ENCODE data around the gene COX10.
A peak's percentile ranks its signal among the peaks of the same experiment; 100 is the strongest.
"Not testable (repeated sequence)": the region's sequence is repeated elsewhere in the genome, so short reads cannot be mapped to it uniquely, and the experiment has no call there.

COX10 gene

DNA sequence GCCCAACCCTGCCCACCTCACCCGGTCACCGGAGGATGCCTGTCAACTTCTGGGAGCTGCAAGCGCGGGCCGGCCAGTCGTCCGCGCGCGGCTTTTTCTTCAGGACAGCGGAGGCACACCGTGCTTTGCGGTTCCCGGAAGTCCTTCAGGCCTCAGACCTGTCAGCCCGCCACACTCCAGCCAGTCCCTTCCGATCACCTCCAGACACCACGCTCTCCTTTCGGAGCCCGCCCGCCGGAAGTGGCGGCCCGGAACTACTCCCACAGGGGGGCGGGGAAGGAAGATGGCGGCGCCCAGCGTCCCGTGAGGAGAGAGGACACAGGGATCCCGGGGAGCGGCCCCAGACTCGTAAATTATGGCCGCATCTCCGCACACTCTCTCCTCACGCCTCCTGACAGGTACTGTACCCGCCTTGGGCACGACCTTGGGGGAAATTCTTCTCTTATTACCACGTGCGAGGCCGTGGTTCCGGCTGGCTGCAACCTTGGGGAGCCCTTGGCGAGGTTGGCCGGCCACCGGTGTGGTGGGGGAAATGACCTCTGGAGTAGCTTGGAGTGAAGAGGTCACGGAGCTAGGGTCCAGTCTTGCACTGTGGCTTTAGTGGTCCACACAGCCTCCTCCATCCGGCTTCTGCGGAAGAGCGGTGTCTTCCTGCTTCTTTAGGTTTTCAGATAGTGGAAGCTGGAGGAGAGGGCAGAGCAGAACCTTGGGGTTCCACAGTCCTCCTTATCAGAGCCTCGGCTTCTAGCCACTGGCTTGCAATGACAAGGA lies at the start of gene COX10:
Gene COX10 (plus strand): TSS at position 254 of the 771 bp plus-strand sequence. CDS start 102 bp downstream, at position 356.
- peak; percentile 76 to 82 (median 78) for DNase-seq (ENCODE audit: low read depth in 4 of 4, low spot score in 1 of 4)

- DNase-seq (ENCODE audit: low read depth in 4 of 4, low spot score in 1 of 4): not testable (repeated sequence)
These were observed 47.5 kb upstream of the COX10 start for GRCh38 chr17:14021651-14022294.

DNA sequence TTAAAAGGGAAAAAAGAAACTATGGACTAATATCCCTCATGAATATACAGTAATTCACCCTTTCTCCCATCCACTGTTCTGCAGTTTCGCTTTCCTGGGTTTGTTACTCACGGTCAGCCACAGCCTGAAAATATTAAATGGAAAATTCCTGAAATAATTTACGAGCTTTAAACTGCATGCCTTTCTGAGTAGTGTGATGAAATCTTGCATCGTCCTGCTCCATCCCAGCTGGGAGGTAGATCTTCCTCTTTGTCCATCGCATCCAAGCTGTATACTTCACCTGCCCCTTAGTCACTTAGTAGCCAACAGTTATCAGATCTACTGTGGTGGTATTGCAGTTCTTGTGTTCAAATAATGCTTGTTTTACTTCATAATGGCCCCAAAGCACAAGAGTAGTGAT lies 39.5 kb upstream of the COX10 start:
- not testable (repeated sequence) for DNase-seq (ENCODE audit: low read depth in 4 of 4, low spot score in 1 of 4)

- no peak for DNase-seq (ENCODE audit: low read depth in 4 of 4, low spot score in 1 of 4)
These were observed 37.1 kb upstream of the COX10 start for GRCh38 chr17:14032234-14032633.

DNA sequence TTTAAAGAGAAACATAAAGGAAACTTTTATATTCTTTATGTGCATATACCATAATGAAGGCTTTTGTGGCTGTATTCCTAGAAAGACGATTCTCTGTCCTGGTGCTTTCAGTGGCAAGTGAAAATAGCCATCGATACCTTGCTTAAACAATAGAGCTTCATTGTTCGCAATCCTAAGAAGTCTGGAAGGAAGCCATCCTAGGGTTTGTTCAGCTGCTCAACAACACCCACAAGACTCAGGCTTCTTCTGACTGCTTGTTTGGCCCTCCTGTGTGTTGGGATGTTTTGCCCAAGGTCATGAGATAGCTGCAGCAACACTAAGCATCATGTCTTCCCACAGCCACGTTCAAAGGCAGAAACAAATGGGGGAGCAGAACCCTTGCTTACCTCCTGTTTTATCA lies 36.1 kb upstream of the COX10 start:
- no peak for DNase-seq (ENCODE audit: low read depth in 4 of 4, low spot score in 1 of 4)

- DNase-seq (ENCODE audit: low read depth in 4 of 4, low spot score in 1 of 4): no peak
These were observed 31.9 kb upstream of the COX10 start for GRCh38 chr17:14037453-14037852.

- DNase-seq (ENCODE audit: low read depth in 4 of 4, low spot score in 1 of 4): no peak
These were observed 31.1 kb upstream of the COX10 start for GRCh38 chr17:14038206-14038605.

DNA sequence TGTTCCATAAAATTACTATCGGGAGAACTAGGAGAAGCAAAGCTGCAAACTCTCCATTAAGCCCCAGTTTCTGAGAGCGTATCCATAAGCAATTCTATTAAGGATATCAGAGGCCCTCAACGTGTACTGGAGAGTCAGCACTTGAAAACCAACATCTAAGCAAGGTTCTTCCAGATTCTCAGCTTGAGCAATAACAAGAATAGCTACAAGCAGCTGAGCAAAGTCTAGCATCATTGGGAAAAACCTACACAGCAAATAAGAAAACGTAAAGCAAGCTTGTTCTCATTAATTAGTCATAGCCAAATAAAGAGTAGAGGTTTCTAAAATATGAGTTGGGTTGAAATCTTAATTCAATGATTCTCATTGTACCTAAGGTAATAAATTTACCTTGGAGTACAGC lies 26.9 kb upstream of the COX10 start:
- DNase-seq (ENCODE audit: low read depth in 4 of 4, low spot score in 1 of 4): no peak

GRCh38 chr17:14044702-14045101 lies 24.6 kb upstream of the COX10 start:
- DNase-seq (ENCODE audit: low read depth in 4 of 4, low spot score in 1 of 4): no peak

- DNase-seq (ENCODE audit: low read depth in 4 of 4, low spot score in 1 of 4): no peak
These were observed 22.3 kb upstream of the COX10 start for GRCh38 chr17:14046978-14047377.

- DNase-seq (ENCODE audit: low read depth in 4 of 4, low spot score in 1 of 4): no peak
These were observed 21.7 kb upstream of the COX10 start for GRCh38 chr17:14047591-14047990.

DNA sequence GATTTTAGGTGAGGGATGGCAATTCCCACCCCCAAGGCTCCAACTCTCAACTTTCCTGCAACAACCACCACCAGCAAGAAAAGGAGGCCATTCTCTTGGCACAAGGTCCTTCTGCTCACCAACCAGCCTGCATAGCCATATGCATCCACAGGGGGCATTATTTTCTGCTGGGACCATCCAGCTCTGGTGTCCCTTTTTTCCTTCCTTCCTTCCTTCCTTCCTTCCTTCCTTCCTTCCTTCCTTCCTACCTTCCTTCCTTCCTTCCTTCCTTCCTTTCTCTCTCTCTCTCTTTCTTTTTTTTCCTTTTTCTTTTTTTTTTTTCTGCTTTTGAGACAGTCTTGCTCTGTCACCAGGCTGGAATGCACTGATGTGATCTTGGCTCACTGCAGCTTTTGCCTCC lies 21.1 kb upstream of the COX10 start:
- DNase-seq (ENCODE audit: low read depth in 4 of 4, low spot score in 1 of 4): no peak

DNA sequence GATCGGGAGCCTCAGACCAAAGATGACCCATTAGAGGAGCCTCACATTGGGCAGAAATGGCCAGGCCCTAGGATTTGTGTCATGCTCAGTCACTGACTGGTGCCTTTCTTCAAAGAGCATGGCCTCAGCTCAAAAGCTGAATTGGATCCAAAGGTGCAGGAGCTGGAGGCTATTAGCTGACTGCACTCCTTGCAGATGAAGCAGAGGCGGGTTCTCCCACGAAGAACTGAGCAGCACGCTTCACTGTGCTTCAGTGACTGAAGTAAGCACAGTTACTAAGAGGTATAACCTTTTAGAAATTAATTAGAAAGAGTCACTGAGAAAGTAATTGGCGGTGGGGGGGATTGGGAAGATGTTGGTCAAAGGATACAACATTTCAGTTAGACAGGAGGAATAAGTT lies 18.7 kb upstream of the COX10 start:
- DNase-seq (ENCODE audit: low read depth in 4 of 4, low spot score in 1 of 4): no peak

GRCh38 chr17:14051692-14052091 lies 17.6 kb upstream of the COX10 start:
- no peak for DNase-seq (ENCODE audit: low read depth in 4 of 4, low spot score in 1 of 4)

- no peak for DNase-seq (ENCODE audit: low read depth in 4 of 4, low spot score in 1 of 4)
These were observed 16.3 kb upstream of the COX10 start for GRCh38 chr17:14052886-14053615.

DNA sequence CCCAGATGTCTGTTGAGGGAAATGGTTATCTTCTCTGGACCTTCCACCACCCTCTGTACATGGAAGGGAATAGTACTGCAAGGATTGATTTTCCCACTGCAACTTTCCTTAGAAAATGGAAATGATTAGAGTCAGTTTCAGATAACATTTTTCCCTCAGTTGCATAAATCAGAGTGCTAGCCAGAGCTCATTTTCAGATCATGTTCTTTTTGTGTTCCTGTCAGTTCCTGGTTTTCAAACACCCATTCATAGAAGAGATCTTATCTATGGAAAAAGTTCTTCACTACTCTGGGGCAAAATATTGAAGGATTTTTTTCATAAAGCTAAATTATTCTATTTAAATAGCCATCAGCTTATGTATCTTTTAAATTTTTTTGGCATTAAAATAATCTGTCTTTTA lies 11.7 kb upstream of the COX10 start:
- no peak for DNase-seq (ENCODE audit: low read depth in 4 of 4, low spot score in 1 of 4)

DNA sequence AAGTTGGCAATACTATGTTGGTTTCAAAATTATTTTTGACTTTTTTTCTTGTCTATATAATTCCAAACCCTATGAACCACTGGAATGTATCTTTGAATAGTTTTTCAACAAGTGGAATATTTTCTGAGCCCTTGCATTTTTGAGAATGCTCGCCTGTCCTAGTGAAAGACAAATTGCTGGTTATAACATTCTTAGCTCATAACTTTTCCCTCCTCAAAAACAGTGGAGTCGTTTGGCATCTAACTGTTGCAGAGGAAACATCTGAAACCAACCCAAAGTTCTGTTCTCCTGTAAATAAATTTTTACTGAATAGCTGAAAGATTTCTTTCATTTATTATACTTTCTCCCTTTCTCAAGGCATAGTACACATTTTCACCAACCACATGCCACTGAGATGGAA lies 11.3 kb upstream of the COX10 start:
- DNase-seq (ENCODE audit: low read depth in 4 of 4, low spot score in 1 of 4): no peak

DNA sequence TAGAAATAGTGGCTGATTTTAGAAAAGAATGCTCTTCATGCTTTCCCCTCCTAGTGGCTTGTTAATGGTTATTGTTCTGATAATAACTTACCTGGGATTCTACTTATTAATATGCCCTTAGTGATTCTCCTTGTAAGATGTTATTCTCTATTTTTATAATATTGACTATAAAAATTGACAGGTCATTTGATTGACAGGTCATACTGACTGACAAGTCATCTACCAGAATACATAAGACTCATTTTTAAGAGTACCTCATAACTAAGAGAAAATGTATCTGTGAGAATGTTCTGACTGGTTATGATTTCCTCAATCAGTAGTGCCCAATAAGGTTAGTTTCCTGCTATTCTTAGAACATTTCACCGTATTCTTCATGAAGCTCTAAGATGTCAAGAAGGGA lies 8.6 kb upstream of the COX10 start:
- DNase-seq (ENCODE audit: low read depth in 4 of 4, low spot score in 1 of 4): no peak

GRCh38 chr17:14061666-14062560 lies 7.4 kb upstream of the COX10 start:
- DNase-seq (ENCODE audit: low read depth in 4 of 4, low spot score in 1 of 4): no peak

GRCh38 chr17:14067347-14067746 lies 2.0 kb upstream of the COX10 start:
- no peak for DNase-seq (ENCODE audit: low read depth in 4 of 4, low spot score in 1 of 4)
